T1000 (cell line): ENCODE data around the gene RHOV.

Source experiments
- DNase-seq: peaks from one replicate; lab custom pipeline; 2025; ENCODE audit warnings: mixed read lengths; lab: John Stamatoyannopoulos, UW

The RHOV gene

DNA sequence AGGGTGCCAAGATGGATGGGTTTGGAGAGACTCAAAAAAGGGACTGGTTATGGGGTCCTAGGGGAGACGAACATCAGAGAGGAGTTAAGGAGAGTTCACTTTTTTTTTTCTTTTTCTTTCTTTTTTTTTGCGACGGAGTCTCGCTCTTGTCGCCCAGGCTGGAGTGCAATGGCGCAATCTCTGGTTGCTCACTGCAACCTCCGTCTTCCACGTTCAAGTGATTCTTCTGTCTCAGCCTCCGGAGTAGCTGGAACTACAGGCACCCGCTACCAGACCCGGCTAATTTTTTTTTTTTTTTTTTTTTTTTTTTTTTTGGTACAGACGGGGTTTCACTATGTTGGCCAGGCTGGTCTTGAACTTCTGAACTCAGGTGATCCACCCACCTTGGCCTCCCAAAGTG, 29.0 kb downstream of the RHOV start:
- no peak for DNase-seq

DNA sequence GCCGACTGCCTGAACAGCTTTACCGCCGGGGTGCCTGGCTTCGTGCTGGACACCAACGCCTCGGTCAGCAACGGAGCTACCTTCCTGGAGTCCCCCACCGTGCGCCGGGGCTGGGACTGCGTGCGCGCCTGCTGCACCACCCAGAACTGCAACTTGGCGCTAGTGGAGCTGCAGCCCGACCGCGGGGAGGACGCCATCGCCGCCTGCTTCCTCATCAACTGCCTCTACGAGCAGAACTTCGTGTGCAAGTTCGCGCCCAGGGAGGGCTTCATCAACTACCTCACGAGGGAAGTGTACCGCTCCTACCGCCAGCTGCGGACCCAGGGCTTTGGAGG, 29.4 kb downstream of the RHOV start:
- no peak for DNase-seq

DNA sequence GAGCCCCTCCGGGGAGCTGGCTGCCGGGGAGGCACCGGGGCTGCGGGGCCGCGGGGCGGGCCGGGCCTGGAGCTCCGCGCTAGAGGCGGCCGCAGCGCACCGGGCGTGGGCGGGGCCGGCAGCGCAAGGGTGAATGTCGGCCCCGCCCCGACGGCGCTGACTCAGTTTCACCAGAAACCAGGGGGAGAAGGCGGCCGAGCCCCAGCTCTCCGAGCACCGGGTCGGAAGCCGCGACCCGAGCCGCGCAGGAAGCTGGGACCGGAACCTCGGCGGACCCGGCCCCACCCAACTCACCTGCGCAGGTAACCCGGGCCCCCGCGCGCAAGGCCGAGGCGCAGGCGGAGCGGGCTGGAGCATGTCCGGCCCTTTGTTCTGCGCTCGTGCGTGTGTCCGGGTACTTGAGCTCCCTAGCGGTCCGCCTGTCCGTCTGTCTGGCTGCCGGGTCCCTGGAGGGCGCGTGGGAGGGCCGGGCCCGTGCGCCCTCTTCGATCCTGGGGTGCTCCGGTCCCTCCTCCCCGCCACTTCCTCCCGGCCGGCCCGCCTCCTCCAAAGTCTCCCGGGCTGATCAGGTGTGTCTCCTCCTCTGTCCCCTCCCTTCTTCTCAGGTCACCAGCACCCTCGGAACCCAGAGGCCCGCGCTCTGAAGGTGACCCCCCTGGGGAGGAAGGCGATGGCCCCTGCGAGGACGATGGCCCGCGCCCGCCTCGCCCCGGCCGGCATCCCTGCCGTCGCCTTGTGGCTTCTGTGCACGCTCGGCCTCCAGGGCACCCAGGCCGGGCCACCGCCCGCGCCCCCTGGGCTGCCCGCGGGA, 29.9 kb downstream of the RHOV start, which contains the start of gene SPINT1:
Gene SPINT1 (plus strand): TSS at position 164 of the 811 bp plus-strand sequence. CDS start 507 bp downstream, at position 671.
- no peak for DNase-seq

DNA sequence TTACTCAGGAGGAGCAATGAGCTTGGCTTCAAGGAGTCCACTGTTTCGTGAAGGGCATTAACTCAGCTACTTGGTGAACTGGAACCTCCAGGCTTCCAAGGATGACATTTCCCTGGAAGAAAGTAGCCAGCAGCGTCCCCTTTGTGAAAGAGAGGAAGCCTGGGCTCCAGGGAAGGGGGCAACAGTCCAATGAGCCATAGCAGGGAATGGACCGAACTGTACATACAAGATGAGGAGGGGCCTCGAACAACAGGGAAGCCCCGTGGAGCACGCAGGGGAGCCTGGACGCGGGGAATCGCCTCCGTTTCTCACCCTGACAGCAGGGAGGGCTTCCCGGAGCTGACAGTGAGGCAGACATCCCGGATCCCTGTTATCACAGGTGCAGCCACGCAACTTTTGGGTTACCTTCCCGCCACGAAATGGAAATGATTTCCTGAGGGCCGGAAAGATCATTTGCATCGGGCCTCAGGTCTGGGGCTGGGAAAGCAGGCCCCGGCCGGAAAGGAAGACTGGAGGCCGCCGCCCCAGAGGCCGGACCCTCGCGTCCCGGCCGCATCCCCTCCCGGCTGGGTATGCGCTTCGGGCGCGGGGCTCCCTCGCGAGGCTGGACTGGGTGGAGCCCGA, 30.7 kb downstream of the RHOV start:
- no peak for DNase-seq

DNA sequence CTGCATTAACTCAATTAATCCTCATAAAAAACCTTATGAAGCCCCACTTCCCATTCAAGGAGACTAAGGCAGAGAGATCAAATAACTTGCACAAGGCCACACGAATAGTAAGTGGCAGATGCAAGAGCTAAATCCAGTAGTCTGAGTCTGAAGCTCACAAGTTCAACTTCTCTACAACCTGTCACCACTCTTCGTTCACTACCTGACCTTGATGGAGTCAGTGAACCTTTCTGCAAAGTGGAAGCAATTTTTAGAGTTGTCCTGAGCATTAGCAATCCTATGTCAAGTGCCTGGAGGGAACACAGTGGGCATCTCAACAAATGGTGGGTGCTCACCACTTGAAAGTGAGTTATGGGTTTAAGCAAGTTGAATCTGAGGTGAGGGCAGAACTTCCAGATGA, 32.3 kb downstream of the RHOV start:
- DNase-seq, result no peak

DNA sequence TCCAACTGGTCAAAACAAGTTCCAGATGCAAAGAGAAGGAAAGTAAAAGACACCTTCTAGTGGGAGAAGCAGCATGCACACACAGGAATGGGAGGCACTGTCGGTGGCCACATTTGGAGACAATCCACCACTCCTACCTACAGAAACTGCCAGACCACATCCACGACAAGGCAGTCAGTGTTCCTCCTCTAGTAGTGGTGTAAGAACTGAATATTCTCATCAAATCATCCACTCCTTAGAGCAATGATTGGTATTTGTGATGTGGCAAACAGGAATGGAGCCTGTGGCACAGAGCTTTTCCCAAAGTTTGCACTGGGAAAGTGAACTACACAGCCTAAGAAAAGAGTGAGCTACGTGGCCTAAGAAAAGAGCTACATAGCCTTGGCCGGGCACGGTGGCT, 35.3 kb downstream of the RHOV start:
- no peak for DNase-seq

DNA sequence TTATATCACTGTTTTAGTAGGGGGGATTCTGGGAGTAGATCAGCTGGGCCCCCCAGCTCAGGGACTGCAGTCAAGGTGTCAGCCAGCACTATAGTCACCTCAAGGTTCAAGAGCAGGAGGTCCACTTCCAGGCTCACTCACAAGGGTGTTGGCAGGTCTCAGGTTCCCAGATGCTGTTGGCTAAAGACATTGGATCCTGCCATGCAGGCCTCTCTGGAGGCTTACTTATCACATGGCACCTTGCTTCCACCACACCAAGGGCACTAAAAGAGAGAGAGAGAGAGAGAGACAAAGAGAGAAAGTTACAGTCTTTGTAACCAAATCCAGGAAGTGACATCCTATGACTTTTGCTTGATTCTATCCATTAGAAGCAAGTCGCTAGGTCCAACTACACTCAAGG, 38.0 kb downstream of the RHOV start:
- DNase-seq, result no peak

DNA sequence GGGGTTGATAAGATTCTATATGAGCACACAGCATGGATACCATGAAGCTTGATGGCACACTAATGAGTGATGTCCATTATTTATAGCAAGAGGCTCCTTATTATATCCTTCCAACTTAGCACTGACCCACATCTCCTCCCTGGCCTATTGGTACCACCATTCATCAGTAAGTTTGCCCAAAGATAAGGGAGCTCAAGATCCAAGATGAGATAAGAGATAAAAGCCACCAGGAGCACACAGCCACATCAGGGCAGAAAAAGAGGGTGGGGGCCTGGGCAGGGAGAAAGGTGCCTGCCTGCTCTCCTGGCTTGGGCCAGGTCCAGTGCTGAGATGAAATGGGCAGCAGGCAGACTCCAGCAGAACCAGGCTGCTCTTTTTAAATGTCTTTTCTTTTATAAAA, 41.1 kb downstream of the RHOV start:
- no peak for DNase-seq

DNA sequence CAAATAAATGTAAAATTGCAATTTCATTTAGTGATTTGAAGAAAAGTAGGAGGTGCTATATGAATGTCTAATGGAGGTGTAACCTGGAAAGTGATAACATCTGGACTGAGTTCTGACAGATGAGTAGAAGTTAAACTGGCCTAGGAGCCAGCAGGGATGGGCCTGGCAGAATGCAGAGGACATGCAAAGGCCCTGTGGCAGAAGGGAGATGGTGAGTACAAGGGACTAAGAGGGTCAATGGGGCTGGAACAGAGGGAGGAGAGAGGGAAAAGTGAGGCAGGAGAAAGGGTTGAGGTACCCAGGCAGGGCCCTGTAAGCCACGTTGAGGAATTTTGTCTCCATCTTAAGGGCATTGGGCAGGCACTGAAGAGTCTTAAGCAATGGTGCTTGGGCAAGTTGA, 42.2 kb downstream of the RHOV start:
- no peak for DNase-seq

DNA sequence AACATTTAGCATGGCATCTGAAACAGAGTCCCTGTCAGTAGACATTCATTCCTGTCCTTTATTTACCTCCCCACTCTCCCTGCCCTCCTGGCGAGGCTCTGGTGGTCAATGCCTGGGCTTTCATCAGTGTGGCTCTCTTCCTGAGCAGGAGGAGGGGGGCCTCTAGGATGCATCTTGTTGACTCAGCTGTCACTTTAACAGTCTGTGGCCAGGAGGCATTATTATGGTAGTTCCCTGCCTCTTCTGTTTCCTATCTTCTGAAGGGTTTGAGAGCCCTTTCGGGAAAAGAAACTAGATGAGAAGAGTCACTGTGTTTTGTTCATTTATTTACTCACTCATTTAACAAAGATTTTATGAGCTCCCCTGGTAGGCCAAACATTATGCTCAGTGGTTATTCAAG, 43.1 kb downstream of the RHOV start:
- no peak for DNase-seq

DNA sequence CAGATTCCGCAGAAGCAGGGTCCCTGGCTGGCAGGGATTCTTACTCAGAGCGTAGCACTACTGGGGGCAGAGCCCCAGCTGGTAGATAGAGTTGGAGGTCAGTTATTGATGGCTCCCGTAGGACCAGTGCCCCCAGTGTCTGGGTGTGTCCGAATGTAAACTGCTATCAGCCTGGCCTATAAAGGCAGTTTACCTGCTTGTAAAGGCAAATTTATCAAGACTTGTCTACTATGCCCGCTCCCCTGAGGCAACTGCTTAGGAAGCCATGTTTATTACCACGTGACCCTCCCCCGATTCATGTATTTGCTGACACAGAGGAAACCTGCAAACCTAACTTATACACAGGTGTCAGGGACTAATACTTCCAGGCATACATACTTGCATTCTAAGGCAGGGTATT, 44.9 kb downstream of the RHOV start:
- no peak for DNase-seq

DNA sequence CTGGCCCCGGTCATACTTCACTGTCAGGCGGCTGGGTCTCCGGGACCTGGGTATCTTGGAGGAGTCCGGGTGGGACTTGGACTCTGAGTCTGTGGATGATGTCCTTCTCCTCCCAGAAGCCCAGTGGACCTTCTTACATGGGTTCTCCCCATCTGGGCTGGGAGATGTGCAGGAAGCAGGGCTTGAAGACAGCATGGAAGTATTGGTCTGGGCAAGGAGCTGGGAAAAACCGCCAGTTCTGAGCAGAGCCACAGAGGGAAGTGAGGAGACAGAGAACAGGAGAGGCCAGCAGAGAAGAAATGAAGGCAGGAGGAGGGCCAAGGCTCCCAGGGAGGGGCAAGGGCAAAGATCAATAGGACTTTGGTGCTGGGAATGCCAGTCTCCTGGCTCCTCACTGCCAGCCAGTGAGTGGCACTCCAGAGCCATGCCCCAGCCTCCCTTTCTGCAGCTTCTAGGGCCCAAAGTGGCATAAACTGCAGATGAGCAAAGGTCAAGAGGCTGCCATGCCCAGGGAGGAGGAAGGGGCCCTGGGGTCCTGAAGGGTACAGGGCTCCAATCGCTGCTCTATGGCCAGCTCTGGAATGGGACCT, 45.5 kb downstream of the RHOV start, which contains the start of gene PPP1R14D:
Gene PPP1R14D (minus strand): TSS at position 262 of the 590 bp plus-strand sequence. CDS start 67 bp downstream, at position 195.
- DNase-seq, result no peak

DNA sequence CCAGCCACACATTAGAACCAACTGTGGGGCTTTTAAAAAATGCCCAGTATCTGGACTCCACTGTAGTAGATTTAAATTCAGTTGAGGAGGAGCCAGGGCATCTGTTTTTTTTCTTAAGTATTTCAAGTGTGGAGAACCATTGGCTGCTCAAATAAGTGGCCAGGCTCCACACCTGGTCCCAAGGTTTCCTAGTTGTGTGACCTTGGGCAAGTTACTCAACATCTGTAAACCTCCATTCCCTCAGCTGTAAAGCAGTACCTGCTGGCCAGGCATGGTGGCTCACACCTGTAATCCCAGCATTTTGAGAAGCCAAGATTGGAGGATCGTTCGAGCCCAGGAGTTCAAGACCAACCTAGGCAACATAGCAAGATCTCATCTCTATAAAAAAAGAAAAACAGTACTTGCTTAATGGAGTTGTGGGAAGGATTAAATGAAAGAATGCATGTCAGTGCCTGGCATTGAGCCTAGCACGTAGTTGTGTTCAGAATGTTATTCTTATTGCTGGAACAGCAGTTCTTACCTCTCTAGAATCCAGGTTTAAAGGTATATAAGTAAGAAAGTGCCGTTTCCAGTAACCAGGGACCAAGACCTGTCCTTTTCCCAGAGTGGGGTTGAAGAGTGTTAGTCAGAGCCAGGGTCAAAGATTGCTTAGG, 47.5 kb downstream of the RHOV start:
- no peak for DNase-seq

DNA sequence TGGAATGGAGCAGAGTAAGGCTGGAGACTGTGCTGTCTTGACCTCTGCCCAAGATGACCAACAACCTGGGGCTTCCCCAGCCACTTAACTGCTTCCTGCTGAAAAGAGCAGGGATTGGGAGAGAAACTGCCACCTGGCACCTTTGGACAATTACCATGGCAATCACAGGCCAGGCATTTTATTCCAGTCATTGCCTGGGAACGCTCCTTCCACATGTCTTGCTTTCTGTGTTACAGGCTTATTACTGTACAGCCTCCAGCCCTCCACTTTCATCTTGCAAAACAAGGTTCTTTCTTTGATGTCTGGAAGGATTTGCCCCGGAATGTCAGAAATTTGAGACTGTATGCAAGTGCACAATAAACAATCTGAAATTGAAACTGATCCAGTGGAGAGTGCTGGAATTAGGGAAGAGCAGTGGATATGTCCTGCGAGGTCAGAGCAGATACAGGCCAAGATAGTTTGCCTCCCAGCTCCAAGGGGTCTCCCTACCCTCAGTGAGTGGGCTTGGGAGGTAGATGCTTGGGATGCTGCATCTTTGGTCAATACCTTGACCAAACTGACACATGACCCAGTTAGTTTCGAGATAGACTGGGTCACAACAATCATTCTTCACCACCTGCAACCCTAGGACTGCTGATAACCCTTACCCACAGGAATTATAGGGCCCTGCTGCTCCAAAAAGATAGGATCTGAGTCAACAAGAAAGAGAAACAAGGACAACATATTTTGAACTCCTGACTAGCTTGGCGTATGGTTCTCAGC, 48.2 kb downstream of the RHOV start:
- DNase-seq, result no peak

DNA sequence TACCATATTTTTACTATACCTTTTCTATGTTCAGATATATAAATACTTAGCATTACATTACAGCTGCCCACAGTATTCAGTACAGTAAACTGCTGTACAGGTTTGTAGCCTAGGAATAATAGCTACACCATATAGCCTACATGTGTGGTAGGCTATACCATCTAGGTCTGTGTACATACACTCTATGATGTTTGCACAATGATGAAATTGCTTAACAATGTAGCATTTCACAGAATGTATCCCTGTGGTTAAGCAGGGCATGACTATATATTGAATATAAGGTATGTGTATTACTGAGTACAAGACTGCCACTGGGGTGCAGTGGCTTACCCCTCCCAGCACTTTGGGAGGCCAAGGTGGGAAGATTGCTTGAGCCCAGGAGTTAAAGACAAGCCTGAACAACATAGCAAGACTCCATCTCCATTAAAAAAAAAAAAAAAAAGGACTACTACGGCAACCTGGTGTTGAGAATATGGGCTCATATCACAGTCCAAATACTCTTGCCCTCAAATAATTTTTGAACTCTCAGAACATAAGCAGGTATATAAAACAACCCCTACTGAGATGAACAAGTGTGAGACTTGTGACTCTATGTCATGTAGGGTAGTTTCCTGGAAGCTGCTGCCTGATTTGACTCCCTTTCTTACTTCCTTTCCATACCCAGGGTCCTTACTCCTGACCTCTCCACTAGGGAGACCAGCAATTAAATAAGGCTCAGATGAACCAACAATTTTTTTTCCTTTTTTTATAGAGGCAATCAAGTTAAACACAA, 50.3 kb downstream of the RHOV start:
- DNase-seq, result no peak
